ENCODE measurements around the gene PUS1. TPM values are rescaled to one million over a fixed set of nuclear protein-coding genes. Genes with fewer than 3 reads are reported as not detected.

Gene PUS1
- total RNA-seq, 1 experiment from 2014 or later: 117 TPM

DNA sequence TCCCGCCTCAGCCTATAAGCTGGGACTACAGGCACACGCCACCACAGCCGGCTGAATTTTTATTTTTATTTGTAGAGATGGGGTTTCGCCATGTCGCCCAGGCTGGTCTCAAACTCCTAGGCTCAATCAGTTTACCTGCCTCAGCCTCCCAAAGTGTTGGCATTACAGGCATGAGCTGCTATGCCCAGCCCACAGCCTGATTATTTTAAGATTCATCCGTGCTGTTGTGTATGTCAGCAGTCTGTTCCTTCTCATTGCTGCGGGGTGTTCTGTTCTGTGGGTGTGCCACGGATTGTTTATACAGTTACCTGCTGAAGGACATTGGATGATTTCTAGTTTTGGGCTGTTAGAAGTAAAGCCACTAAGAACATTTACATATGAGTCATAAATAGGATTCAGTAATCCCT is 11.1 kb downstream of the PUS1 start:
- Histone ChIP-seq H3K4me1 (ENCODE audit: insufficient read depth, low read length) (no peaks in the 10 kb centered on the region), H3K18ac (ENCODE audit: insufficient read length, low read depth, low read length) (no peak overlapping the region), H4K20me1 (ENCODE audit: control insufficient read depth, insufficient read depth, insufficient read length) (no peaks in the 10 kb centered on the region), H3K23me2 (ENCODE audit: insufficient read length, low read depth, low read length, poor library complexity, severe bottlenecking) (no peaks in the 10 kb centered on the region), H2BK15ac (ENCODE audit: low read depth, low read length) (no peak overlapping the region), H3K23ac (ENCODE audit: insufficient read length, low read depth, low read length) (no peak overlapping the region), H2BK12ac (ENCODE audit: insufficient read length, low read depth, low read length) (no peak overlapping the region), H2AK5ac (ENCODE audit: insufficient read length, low read length) (no peak overlapping the region), H3K27me3 (ENCODE audit: insufficient read depth, low read length) (no peaks in the 10 kb centered on the region), H2BK120ac (ENCODE audit: low read depth, low read length, poor library complexity, severe bottlenecking) (no peak overlapping the region), H3K9ac (ENCODE audit: extremely low read depth, insufficient read length, low read length) (no peak overlapping the region), H4K8ac (replicated peaks; ENCODE audit: insufficient read length, low read depth, low read length) (no peak overlapping the region), H3K14ac (ENCODE audit: insufficient read depth, low read length) (no peak overlapping the region), H2BK20ac (ENCODE audit: low read depth, low read length, poor library complexity, severe bottlenecking) (no peak overlapping the region), H4K5ac (ENCODE audit: insufficient read length, low read depth, low read length) (no peak overlapping the region), H3T11ph (ENCODE audit: low read length) (no peak overlapping the region), H3K79me1 (ENCODE audit: insufficient read depth, low read depth, low read length, poor library complexity, severe bottlenecking) (no peaks in the 10 kb centered on the region), H3K56ac (ENCODE audit: insufficient read length, low read depth, low read length) (no peak overlapping the region), H3K27ac (ENCODE audit: insufficient read length, low read depth, low read length) (no peak overlapping the region), H2BK5ac (ENCODE audit: insufficient read length, low read length) (no peak overlapping the region), H2AFZ (ENCODE audit: low read length) (no peak overlapping the region), H3K4ac (ENCODE audit: low read depth, low read length) (no peak overlapping the region), H3K79me2 (ENCODE audit: insufficient read depth, low read length) (no peaks in the 10 kb centered on the region; the same call in 1 of the 2 replicates), H4K91ac (ENCODE audit: insufficient read length, low read depth, low read length) (no peak overlapping the region), H3K9me3 (ENCODE audit: control insufficient read depth, low read depth, low read length) (no peaks in the 10 kb centered on the region), H3K4me2 (ENCODE audit: insufficient read depth, insufficient read length, low read length) (no peak overlapping the region)
- peaks cover 1% of the 10 kb centered on the region; the same call in 1 of the 2 replicates for H3K27me3 Mint-ChIP-seq (ENCODE audit: low read depth)
- no peak overlapping the region for H3K27ac Mint-ChIP-seq
- H3K36me3 Mint-ChIP-seq (ENCODE audit: insufficient read depth in 1 of 3, low read depth in 3 of 3): peaks cover 58 to 95% (median 69%) of the 10 kb centered on the region in 3 experiments; a peak in 6 of 7 replicates
- DNase-seq: no peak
- TF ChIP-seq, protein P1, sequence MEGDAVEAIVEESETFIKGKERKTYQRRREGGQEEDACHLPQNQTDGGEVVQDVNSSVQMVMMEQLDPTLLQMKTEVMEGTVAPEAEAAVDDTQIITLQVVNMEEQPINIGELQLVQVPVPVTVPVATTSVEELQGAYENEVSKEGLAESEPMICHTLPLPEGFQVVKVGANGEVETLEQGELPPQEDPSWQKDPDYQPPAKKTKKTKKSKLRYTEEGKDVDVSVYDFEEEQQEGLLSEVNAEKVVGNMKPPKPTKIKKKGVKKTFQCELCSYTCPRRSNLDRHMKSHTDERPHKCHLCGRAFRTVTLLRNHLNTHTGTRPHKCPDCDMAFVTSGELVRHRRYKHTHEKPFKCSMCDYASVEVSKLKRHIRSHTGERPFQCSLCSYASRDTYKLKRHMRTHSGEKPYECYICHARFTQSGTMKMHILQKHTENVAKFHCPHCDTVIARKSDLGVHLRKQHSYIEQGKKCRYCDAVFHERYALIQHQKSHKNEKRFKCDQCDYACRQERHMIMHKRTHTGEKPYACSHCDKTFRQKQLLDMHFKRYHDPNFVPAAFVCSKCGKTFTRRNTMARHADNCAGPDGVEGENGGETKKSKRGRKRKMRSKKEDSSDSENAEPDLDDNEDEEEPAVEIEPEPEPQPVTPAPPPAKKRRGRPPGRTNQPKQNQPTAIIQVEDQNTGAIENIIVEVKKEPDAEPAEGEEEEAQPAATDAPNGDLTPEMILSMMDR (conservative IDR thresholded peaks at IDR 0.05): no peak
- no peak overlapping the region for H3K4me3 Mint-ChIP-seq
- H3K4me1 Mint-ChIP-seq: no peaks in the 10 kb centered on the region
- no peaks in the 10 kb centered on the region for H3K9me3 Mint-ChIP-seq
- no CpG with 5 or more reads among the region's 8 CpGs for WGBS (ENCODE audit: extremely low coverage, insufficient read length, low lambda C conversion rate)

All from H9 (cell line).